Epithelial cell of esophagus (primary cell): ENCODE data around the gene TMEM18.

ENCODE experiments used
- DNase-seq: peaks from one replicate; pipeline ENCODE4 v3.0.0; 2010; ENCODE audit warnings: low read depth
- H3K4me3 ChIP-seq: 2 replicates; pipeline ENCODE4 v1.5.1; 2011; ENCODE audit warnings: mild to moderate bottlenecking, low read length, control low read depth
- CTCF ChIP-seq: IDR thresholded peaks from 2 replicates; pipeline ENCODE4 v1.5.1; 2011; ENCODE audit warnings: low read depth, mild to moderate bottlenecking, low read length, control low read depth, inconsistent platforms; ENCODE audit not compliant: insufficient read depth; ENCODE audit errors: missing control alignments

The TMEM18 gene

GRCh38 chr2:641164-641871 lies 35.9 kb downstream of the TMEM18 start:
- no peak for DNase-seq
- H3K4me3 ChIP-seq: no peak overlapping the region
- TF ChIP-seq CTCF: no peak

- H3K4me3 ChIP-seq: no peak overlapping the region
- DNase-seq: no peak
- no peak for TF ChIP-seq CTCF
Observed at GRCh38 chr2:639703-640102, 37.5 kb downstream of the TMEM18 start.

GRCh38 chr2:637804-638203 lies 39.4 kb downstream of the TMEM18 start:
- TF ChIP-seq CTCF: no peak
- DNase-seq: peak; percentile 6
- H3K4me3 ChIP-seq: no peak overlapping the region

- TF ChIP-seq CTCF: no peak
- H3K4me3 ChIP-seq: no peak overlapping the region
- no peak for DNase-seq
Observed at GRCh38 chr2:637406-637776, 39.8 kb downstream of the TMEM18 start.

GRCh38 chr2:636641-637405 lies 40.4 kb downstream of the TMEM18 start:
- peak; percentile 52 for DNase-seq
- H3K4me3 ChIP-seq: no peak overlapping the region

More at GRCh38 chr2:636641-637405, 40.4 kb downstream of the TMEM18 start:
- peak; percentile 62 for TF ChIP-seq CTCF
